Right hindlimb (tissue), 1 donor: Measurements from ENCODE around the gene IGFBP5.

Experiments used
- DNase-seq: peaks from one replicate; pipeline ENCODE4 v3.0.0-alpha.2; 2018

Gene IGFBP5

DNA sequence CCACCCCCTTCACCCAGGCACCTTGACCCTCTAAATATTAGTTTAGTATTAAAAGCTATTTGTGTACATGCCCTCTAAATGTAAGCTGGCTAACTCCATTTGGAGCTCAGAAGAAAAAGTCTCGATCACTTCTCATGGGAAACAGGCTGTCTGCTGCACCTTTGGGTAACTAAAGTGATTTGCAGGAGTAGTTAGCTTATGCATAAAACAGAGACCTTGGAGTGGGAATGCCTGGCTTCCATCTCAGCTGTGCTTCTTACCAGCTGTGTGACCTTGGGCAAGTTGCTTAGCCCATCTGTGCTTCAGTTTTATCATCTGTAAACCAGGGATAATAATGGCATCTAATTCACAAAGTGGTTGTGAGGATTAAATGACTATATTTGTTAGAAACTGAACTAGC, 32.2 kb downstream of the IGFBP5 start:
- no peak for DNase-seq

DNA sequence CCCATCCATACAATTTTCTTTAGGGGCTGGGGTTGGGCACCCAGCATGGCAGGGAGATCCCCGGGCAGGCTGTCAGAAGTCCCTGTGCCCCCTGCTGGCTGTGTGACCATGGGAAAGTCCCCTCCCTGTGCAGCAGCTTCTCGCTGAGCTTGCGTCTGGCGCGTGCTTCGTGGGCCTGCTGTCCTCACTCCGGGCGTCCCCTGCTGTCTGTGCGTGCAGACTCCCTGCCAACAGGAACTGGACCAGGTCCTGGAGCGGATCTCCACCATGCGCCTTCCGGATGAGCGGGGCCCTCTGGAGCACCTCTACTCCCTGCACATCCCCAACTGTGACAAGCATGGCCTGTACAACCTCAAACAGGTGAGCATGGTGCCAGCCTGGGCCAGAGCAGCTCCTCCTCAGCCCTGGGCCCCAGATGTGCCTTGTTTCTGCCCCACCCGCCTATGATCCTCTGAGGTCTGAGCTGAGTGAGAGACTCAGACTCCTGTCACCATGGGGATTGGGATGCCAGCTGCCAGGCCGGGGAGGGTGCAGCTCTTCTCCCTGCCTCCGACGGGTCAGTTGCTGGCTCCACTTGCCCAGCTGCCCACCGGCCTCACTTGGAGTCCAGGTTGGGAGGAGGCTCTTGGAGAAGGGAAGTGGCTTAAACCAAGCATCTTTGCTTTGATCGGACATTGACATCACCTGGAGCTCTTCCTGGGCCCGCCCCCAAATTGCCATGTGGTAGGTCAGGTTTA, 33.5 kb downstream of the IGFBP5 start:
- DNase-seq = no peak

DNA sequence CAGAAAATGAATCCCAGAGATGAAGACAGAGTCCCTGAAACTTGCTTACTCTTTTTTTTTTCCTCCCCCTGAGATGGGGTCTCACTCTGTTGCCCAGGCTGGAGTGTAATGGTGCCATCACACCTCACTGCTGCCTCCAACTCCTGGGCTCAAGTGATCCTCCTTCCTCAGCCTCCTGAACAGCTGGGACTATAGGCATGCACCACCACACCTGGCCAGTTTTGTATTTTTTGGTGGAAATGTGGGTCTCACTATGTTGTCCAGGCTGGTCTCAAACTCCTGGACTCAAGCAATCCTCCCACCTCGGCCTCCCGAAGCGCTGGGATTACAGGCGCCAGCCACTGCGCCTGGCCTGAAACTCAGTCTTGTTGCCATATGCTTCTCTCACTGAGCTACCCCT, 34.3 kb downstream of the IGFBP5 start:
- no peak for DNase-seq

DNA sequence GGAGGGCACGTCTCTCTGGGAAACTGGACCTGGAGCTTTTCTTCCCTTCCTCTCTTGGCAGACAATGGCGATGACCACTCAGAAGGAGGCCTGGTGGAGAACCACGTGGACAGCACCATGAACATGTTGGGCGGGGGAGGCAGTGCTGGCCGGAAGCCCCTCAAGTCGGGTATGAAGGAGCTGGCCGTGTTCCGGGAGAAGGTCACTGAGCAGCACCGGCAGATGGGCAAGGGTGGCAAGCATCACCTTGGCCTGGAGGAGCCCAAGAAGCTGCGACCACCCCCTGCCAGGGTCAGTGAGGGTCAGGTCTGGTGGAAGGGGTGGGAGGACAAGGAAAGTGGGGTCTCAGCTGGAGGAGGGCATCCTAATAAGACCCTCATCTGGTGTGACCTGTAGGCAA, 34.9 kb downstream of the IGFBP5 start:
- no peak for DNase-seq

DNA sequence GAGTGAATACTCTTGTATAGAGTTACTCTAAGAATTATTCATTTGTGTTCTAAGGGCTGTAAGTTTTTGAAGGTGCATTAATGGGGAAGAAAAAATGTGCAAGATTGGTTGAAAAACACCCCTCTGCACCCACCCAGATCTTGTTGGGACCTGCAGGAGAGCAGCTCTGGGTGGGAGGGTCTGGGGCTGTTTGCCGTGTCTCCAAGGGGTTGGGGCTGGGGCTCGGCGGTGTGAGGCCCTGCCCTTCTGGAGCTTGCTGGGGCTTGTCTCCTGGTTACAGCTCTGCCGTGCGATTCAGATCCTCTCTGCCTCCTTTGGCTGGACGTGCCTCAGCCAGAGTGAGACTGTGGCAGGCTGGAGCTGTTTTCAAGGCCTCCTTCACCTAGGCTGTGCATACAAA, 36.1 kb downstream of the IGFBP5 start:
- no peak for DNase-seq

DNA sequence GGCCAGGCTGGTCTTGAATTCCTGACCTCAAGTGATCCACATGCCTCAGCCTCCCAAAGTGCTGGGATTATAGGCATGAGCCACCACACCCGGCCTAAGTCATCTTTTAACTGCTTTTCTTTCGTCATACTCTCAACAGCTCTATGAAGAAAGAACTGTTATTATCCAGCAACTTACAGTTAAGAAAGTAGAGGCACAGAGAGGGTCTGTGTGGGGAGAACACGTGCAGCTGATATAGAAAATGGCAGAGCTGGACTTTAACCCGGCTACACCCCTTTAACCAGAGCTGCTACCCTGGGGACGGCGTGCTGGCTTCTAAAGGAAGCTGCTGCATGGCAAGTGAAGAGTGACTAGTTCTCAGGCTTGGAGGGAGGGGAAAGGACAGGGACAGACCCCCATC, 36.6 kb downstream of the IGFBP5 start:
- no peak for DNase-seq

DNA sequence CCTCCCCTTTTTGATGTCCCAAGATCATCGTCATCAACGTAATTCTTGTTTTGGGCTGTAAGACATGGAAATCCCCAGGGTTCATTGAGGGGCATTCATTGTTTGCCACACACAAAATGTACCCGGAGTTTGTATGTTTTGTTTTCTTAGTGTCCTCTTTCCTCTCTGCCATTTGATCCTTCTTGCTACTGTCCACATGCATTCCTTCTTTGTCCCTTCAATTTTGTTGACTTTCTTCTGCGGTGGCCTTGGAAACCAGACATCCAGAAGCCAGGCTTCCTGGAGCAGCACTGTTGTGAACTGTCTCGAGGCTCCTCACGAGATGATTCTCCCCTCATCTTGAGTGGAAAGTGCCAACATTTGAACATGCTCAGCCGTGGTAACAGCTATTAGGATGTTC, 37.4 kb downstream of the IGFBP5 start:
- DNase-seq = no peak

DNA sequence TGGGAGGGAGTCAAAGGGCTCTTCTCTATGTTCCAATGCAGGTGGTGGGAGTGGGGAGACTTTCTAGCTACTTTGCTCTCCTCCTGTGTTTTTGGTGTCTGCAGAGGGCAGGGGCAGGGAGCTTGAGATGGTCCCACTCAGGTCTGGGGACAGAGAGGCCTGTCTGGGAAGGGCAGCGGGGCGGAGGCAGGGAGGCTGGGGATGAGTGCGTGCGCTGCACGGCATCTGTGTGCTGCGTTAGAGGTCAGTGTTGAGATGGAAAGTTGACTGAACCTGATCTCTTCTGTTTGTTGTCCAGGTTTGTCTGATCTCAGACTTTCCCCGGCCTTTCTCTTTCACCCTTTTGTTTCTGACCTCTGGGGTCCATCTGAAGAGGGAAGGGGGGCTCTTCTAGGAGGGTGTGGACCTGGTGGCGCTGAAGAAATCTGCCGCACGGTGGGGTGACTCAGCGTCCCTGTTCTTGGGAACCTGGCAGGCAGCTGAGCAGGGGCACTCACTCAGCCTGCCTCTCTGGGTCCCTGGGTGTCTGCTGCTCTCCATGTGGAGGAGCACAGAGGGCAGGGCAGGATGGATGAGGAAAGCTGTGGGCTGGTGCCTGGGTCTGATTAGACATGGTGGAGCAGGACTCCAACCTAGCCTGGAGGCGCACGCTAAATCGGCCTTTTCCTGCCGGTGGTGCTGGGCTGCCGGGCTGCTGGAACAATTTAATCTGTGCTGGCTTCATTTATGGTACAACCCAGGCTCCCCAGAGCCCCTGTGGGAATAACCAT, 38.1 kb downstream of the IGFBP5 start:
- no peak for DNase-seq

DNA sequence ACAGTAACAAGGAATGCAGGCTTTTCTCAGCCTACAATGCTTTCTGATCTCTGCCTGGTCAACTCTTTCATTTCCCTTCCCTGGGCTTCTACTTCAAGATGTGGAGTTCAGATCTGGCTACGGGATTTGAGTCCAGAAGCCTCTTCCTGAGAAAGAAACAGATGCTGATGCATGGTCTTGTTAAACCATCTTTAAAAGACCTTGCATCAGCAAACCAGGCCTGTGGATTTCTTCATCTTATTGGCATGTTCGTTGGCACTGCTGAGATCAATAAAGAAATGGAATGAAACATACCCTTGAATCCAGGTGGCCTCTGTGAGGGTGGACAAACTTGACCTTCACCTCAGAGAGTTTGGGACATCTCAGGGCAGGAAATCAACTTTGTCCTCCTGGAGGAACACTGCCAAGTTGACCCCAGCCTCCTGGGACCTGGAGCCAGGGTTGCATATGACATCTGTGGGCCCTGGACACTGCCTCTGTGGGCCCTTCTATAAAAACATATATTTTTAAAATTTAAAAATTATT, 40.8 kb downstream of the IGFBP5 start:
- no peak for DNase-seq

DNA sequence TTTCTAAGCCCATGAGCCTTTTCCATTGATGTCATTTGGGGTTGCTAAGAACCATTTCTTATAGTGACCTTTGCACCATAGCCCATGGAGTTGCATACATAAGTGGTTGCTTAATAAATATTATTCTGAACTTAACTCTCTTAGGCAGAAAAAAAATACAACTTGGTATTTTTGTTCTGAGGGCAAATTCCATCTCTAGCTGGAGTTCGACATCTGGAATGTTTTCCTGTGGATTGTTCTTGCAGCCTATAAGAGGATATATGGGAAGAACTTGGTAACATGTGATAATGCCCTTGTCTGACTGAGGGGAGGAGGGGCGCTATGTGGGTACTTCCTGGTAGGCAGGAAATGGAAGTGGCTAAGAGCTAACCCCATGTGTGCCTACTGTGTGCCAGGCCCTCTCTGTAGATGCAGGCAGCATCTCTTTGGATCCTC, 41.4 kb downstream of the IGFBP5 start:
- no peak for DNase-seq

DNA sequence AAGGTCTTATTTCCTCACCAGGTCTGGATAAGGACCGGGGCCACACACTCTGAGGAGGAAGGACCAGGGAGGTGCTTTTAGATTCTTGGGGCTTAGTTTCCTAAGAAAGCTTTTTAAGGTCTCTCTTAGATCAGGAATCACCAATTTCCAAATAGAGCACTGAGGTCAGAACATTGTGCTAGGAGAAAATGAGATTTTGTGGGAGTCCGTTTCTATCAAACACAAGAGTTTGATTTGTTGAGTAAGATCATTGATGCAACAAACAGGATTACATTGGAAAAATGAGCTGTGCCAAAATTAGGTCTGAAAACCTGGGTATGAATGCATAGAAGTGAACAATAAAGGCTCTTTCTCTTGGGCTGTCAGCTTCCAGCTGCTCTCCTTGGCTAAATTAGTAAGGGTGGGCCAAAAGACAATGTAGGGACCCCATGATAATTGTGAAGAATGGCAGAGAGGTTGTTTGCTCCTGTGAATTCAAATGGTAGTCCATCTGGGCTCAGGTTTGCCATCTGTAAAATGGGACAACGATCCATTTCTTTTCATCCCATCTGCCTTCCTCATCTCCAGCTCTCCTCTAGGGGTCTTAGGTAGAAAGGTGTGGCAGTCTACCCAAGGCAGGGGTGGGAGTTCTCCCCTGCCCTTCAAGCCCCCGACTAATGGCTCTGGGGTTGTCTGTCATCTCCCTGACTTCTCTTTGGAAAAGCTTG, 42.1 kb downstream of the IGFBP5 start:
- DNase-seq = no peak

DNA sequence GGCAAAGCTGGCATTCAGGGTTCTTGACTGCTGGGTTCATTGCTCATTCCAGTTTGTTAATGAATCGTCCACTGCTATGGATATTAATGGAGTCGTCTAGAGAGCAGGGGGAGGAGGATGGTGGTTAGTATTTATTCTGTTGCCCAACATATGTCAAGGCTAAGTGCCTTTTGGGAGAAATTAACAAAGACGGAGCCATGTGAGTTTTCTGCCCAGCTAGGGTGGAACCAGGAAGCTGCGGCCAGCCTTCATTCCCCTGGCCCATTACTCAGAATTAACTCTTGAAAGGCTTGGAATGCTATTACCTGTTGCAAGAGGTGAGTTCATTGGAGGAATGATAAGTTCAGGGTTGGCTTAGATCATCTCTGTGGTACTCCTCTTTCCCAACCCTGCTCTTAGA, 42.8 kb downstream of the IGFBP5 start:
- DNase-seq = no peak

DNA sequence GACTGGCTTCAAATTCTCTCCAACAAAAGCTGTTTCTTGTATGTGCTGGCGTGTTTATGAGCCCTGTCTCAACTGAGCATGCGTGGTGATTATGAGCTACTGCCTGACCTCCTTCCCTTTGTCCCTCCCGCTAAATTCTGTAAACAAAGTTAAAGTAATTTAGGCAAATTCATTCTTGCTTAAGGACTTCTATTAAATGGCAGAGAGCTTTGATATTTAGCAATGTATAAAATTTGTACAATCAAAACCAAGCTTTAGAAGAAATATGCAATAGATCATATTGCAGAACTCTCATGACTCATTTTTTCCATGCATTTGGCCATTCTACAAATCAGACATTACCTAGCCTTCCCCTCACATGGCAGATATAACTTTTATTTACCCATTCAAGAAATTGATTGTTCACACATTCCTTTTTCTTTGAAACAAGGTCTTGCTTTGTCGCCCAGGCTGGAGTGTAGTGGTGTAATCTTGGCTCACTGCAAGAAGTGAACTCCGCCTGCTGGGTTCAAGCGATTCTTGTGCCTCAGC, 43.9 kb downstream of the IGFBP5 start:
- no peak for DNase-seq

DNA sequence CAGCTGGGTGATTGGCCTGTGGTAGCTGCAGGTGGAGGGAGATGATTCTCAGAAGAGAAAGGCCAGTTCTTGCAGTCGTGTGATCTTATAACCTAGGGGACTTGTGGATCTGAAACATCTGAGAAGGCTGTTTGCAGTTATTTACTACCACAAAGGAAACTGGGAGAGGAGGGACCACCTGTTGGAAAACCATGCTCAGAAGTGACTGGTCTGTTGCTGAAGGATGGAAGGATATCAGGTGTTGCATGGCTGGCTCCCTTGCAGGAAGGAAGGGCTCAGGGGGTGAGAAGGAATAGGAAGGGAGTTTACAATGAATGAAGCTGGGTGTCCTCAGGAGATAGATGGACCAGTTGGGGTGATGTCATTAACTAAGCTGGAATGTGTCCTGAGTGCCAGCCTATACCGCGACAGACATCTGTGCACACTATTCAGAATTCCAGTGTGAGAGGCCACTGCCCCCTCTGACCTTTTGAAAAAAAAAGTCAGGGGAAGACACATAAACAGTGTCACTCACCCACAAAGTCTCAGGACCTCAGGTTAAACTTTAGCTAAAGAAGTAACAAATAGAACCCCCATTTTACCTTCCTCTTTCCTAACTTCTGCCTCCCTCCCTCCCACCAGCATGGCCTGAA, 44.6 kb downstream of the IGFBP5 start:
- no peak for DNase-seq

DNA sequence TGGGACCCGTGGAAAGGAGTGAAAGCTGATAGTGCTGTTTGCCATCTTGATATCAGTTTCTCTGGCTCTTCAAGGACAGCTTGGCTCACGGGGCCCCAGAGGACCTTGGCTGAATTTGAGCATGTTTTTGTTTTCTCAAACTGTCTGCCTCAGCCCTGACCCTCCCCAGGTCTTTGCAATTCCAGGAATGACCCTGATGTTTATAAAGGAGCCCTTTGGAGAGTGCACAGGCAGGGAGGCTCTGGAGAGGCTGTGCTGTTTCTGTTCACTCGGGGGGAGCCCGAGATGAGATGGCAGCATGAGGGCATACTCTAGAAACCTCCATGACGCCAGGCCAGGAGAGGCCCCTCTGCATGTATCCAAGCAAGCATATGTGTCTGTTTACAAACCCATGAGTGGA, 45.8 kb downstream of the IGFBP5 start:
- DNase-seq = no peak

DNA sequence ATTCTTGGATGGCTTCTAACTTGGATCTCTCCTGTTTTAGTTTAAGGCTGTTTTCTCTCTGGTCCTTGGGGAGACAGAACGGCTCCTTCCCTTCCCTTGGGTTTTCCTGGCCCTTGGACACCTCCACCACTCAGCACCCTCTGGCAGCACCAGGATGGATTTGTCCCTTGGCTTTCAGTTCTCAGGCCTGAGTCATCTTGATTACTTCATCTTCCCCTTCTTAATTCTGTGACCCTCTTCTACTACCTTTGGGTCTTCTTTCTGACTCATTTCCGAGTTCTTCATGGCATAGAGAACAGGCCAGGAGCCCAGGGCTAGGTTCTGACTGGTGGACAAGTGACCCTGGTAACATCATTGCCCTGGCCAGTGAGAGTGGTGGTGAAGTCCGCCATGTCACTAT, 47.2 kb downstream of the IGFBP5 start:
- no peak for DNase-seq

DNA sequence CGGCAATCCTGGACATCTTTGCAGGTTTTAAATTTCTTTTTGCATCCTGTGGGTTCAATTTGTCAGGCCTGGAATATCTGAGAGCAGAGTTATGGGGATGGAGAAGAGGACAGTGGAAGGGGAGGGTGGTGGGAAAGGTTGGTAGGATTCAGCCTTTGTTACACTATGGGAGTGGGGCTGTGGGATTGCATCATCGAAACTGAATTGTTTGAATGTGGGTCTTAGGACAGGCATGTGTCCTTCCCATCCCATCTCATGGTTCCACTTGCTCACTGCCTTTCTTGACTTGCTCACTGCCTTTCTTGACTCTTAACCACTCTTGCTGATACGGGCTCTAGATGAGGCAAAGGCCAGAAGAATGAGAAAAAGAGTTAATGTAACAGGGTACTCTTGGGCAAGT, 49.2 kb downstream of the IGFBP5 start:
- no peak for DNase-seq

DNA sequence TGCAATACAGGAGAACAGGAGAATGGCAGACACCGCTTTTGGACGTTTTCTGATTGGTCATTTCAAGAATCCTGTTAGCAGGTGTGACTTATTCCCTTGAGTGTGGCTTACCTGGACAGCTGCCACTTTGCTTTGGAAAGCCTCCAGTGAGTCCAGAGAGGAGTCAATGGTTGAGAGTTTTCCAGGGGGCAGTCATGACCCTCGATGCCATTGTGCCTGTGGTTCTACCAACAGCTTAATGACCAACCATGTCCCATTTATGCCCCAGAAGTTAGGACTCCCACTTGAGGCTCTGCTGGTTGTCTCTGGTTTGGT, 49.8 kb downstream of the IGFBP5 start:
- DNase-seq = no peak

DNA sequence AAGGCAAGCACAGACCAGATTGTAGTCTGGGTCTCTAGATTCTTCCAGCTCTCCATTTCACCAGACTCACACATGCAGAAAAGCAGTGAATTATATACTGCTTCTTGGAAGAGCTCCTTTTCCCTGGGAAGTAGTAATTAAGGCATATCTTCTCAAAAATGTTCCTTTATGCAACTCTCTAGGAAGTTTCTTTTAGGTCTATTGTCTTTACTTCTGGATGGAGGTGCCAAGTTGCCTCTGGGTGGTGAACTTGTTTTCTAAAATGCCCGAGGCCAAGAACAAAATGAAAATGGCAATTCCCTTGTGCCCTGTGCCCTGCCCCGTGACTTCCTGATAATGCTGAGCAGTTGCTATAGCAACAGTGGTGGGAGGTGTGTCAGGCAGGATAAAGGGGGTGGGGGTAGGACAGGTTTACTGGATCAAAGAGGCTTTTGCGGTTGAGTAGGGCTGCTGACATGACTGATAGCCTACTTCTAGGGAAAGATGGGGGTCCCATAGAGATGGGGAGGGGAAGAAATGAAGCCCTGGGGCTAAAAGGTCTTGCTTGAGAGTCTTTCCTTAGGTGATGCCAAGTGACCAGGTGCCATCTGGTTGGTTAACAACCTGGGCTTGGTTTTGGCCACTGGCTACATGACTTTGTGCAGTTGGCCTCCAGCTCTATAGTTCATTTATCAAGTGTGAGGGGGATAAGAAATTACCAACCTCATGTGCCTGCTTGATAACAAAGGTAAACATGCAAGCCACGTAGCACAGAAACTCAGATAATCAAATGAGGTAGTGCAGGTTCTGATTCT, 50.3 kb downstream of the IGFBP5 start:
- DNase-seq = no peak

DNA sequence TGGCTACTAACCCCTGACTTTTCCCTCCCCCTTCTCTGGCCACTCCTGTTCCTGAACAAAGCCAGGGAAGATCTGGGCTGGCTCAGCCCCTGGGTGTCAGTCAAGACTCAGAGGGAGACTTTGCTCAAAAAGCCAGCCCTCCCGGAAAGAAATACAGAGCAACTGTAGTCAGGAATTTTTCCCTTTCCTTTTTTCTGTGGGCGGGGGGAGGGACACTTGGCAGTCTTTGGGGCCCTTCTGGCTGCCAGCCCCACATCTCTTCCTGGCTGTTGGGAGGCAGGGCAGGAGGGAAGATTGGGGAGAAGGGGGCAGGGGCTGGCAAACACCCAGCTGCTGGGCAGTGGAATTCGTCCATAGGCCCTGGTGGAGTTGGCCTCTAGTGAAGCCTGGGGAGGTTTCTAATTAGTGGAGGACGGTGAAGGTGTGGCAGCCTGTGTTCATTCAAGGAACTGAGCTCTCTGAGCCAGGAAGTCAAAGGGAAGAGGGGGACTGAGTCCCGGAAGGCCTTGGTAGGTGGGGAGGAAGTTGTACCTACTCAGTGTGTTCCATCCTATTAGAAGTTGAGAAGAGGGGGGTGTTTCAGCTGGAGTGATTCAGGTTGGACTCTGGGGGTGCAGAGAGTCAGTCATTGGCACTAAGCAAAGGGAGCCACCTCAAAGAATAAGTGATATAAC, 51.2 kb downstream of the IGFBP5 start:
- peak; percentile 80 for DNase-seq

DNA sequence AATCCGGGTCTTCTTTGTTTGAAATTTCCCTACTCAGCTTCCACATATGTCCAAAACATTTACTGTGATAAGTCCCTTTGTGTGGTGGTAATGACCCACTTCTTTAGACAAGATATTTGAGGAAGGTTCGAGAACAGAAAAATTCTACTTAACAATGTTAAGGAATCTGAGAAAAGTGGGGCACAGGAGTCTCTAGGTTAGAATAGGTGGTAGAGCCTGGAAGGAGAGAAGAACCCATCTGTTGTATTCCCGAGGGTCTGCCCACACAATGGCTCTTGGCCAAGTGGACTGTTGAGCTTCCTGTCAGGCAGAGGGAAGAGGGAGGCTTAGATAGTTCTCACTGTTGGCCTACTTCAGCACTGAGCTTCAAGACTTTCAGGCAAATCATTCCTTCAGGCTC, 57.9 kb downstream of the IGFBP5 start:
- DNase-seq = no peak
